Jurkat, Clone E6-1 (cell line): ENCODE measurements around the gene NTM.

ENCODE experiments used
- DNase-seq: peaks from one replicate; pipeline ENCODE4 v3.0.0-alpha.2; 2011; ENCODE audit warnings: low read depth, low spot score
- H3K4me3 ChIP-seq: 2 replicates; pipeline ENCODE4 v1.5.1; 2011; ENCODE audit warnings: mild to moderate bottlenecking, low read length, control low read depth, moderate library complexity

Gene NTM

DNA sequence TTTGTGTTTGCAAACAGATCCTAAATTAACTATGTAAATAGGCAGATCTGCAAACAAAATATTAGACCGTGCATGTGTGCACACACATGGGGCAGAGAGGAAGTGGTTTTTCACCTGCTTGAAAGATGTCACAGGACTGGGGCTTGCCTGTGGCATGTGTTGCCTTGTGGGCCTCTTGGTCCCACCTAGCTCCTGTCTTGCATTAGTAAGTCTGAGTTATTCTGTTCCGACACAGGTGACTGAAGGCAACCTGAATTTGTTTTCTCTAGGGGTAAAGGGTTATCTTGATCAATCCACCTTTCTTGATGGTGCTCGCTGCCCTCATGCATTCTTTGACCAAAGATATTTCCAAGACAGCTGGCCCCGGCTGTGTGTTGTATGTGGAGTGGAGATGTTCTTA lies 667.5 kb downstream of the NTM start:
- H3K4me3 ChIP-seq, result no peak overlapping the region
- DNase-seq, result peak; percentile 19

DNA sequence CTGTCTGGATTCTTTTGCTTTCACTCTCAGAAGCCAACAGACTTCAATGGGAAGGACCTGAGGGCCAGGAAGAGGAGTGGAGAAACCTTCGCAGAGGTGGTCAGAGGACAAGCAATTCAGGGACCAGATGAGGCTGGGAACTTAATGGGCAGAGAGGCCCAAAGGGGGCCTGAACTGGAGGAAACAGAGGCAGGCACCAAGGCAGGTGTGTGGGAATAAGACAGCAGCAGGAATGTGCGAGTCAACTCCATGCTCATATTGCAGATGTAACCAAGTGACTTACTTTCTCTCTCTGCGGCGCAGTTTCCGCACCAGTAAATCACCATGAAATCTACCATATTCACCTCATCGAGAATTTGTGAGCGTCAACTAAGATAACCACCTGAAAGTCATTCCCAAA lies 669.1 kb downstream of the NTM start:
- no peak overlapping the region for H3K4me3 ChIP-seq
- no peak for DNase-seq

DNA sequence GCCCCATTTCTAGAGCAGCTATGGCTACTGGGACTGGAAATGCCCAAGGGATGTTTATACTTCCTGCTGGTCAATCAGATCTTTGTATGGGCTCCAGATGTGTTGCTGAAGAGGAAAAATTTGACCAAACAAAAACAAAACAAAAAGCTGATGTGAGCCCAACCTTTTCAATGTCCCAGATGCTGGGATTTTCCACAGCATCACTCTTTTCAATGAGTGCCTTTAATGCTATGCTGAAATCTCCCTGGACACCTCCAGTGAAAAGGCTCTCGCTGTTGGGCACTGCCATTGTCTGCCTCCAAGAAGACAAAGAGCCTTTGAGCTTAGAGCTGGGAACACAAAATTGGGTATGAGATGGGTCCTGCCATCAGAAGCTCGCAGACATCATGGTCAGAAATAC lies 671.9 kb downstream of the NTM start:
- no peak for DNase-seq

DNA sequence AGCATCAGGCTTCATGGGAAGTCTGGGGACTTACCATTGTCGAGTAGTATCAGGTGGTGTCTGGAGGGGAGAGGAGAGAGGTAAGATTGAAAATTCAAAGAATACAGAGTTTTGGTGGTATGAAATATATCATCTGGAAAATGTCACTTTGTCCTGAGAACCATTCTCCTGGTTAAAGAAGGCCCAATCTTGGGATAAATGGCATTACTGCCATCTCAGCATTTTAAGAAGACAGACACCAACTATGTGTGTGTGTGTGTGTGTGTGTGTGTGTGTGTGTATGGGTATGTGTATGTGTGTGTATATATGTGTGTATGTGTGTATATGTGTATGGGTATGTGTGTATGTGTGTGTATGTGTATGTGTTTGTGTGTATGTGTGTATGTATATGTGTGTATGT lies 673.3 kb downstream of the NTM start:
- no peak for DNase-seq
- no peak overlapping the region for H3K4me3 ChIP-seq

More for the DNA sequence above, 671.9 kb downstream of the NTM start:
- no peak overlapping the region for H3K4me3 ChIP-seq

DNA sequence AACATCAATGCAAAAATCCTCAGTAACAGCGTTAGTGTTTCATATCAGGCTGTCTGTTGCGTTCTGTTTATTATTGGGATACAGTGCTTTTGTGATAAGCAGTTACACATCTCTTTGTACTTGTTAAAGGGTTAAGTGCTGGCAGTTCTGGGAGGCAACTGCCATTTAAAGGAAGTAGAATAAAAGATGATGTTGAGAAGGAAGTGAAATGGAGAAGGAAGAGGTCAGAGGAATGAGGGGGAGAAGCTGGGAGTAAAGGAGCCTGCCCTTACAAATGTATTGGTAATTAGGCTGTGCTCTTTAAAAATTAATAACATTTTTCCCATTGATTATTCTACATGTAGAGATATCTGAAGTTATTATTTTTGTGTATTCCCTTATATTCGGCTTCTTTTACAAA lies 674.7 kb downstream of the NTM start:
- no peak for DNase-seq
- H3K4me3 ChIP-seq, result no peak overlapping the region

DNA sequence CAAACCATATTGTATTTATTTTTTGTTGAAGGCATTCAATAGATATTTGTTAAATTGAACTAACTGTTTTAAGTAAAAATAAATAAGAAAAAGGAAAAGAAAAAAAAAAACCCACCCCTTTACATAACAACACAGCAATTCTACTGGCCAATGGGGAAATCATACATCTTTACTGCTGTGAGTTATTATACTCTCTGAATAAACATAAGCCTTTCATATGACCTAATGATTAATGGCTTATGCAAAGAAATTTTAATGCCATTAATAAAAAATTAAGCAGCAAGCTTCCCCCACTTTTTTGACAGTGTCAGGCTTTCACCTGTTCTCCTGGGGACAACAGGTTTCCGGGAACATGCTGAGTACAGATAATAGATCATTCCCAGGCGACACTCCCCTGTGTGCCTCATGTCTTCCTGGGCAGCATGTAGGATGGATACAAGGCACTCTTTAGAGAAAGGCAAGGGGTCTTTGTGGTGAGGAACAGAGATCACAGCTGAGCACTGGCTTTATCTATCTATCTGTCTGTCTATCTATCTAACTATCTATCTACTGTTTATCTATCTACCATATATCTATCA lies 676.0 kb downstream of the NTM start:
- no peak overlapping the region for H3K4me3 ChIP-seq
- DNase-seq, result no peak

DNA sequence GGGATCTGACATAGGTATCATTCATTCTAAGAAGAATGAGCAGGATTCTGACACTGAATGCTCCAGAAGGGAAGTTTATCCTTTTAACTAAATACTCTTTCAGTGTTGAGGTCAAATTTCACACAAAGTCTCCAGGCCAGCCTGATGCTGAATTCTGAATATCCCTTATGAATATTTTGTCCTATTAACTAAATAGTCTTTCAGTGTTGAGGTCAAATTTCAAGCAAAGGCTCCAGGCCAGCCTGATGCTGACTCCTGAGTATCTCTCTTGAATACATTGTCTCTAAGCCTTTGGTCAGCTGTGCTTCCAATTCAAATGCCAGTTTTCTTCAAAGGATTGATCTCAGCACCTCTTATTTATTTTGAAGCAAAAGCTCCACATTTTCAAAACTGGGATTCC lies 676.8 kb downstream of the NTM start:
- DNase-seq, result no peak
- H3K4me3 ChIP-seq, result no peak overlapping the region

DNA sequence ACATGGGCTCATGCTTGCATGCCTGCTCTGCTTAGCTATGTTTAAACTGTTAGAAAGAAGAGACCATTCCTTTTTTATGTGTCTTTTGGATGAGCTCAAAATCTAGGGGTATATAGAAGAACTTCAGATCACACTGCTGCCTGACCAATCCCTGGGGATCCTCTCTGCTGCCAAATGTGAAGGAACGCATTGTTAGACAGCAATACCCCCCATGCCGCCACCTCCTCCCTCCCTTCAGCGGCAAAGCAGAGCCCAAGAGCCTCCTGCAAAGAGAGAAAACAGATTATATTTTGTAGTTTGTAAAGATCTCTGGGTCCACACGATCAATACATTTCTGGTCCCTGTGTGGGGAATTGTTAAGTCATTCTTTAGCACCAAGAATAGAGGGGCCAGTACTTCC lies 677.6 kb downstream of the NTM start:
- no peak for DNase-seq
- H3K4me3 ChIP-seq, result no peak overlapping the region

DNA sequence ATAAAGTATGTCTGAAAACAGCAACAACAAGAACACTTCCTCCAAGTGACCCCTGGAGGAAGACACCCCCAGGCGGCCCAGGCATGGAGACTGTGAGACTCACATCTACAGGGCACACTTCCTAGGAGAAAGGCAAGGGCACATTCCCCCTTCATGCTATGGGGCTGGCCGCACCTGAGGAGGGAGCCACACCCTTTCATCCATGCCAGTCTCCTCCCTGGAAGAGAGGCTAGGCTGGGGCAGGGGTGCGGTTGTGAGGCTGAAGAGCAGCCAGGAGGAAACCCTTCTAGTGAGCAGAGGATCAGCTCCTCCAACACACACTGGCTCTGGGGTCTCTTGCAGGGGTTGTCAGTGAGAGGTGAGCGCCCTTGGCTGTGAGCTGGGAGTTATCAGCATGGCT lies 678.8 kb downstream of the NTM start:
- no peak for DNase-seq

DNA sequence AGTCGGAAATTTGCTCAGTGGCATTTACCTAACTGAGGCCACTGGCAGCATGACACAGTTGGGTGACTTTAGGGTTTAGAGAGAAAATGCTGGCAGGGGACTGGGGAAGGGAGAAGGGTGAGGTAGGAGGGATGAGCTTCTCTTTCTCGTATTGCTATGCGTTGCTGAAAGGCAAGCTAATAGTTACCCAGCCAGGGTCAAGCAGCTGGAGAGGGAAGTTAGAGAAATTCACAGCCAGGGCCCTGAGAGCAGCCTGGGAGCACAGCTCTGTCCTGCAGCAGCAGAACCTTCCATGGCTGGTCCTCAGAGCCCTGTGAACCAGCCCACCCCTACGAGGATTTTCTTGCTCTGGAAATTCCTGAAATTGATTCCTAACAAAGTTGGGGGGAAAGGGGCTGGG lies 679.6 kb downstream of the NTM start:
- no peak overlapping the region for H3K4me3 ChIP-seq
- DNase-seq, result no peak

More for the DNA sequence above, 678.8 kb downstream of the NTM start:
- H3K4me3 ChIP-seq, result no peak overlapping the region

DNA sequence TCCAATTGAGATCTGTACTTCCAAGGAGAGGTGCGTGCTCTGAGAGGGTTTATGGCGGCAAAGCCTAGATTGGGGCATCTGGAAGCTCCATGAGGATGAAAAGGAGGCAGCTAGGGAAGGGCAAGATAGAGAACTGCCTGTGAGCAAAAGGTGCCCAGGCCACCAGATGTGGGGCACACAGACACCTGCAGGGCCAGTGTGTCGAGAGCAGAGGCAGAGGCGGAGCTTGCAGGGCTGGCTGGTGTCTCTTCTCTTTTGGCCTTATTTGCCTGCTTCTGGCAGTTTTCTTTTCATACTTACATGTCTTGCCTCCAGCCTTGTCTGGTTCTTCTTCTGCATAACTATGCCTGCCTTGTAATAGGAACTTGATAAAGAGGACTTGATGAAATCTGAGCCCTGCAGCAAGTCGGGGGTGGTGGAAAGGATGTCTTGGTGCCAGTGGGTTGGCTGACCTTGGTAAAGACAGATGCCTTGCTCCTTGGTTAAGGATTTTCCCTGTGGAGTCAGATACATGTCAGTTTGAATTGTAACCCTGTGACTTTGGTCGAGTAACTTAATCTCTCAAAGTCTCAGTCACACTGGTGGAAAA lies 680.3 kb downstream of the NTM start:
- no peak for DNase-seq
- no peak overlapping the region for H3K4me3 ChIP-seq

DNA sequence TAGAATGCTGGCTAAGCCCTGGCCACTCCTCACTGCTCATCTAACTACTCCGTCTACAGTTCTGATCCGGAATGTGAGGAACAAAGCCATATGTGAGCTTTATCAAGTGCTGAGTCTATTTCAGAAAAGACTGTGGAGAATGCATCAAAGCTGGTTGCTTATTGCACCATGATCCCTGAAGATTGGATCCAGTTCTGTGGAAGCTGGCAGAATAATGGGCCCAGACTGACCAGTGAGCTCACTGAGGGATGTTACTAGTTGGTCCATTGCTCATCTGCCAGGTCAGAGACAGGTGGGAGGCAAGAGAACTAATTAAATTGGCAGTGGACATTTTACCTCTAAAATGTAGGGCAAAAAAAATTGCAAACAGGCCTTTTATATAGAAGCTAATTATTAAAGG lies 681.3 kb downstream of the NTM start:
- no peak for DNase-seq
- no peak overlapping the region for H3K4me3 ChIP-seq

DNA sequence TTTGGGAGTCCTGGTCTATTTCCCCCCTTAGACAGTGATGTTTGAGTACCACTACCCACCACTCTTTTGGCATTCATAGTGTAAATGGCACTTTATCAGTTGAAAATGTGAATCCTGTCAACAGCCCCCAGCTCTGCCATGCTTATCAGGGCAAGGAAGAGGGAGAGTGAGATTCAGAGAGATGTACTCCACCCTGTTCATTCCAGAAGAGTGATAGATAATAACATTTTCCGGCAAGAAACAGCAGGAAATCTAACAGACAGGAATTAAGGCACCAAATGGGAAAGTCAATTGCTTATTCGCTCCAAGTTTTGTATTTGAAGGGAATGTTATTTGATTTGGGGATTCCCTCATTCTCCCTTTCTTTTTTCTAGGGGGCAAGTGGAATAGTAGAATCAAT lies 681.9 kb downstream of the NTM start:
- DNase-seq, result no peak

DNA sequence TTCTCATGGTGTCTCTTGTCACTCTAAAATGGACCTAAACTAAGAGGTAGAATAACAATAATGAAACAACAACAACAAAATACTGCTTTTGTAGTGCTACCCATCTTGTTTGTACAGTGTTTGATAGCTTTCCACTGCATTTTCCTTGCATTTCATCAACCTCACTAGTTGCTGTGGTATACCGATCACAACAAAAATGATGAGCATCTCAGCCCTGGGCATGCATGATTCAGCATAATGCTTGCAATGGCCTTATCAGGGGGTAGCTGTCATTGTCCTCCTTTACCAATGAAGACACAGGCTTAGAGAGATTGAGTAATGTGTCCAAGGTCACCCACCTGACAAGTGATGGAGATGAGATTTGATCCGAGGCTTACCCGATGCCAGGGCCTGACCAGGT lies 682.5 kb downstream of the NTM start:
- DNase-seq, result no peak
- no peak overlapping the region for H3K4me3 ChIP-seq

More for the DNA sequence above, 681.9 kb downstream of the NTM start:
- H3K4me3 ChIP-seq, result no peak overlapping the region

DNA sequence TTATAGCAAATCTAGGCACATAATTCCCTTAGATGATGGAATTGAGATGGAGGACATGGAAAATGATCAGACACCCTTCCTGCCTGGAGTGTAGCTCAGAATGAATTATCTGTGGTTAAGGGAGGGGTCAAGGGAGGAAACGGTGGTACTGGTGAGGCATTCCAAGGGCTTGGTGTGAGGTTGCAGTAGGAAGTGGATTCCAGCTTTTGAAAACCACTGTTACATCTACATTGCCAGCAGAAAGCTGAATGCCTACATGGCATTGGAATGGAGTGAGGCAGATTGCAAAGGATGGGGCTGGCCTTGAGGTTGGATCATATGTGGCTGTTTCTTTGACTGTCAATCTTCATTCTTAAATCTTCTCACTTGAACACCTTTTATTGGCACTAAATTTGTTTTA lies 684.4 kb downstream of the NTM start:
- DNase-seq, result no peak
- H3K4me3 ChIP-seq, result no peak overlapping the region

DNA sequence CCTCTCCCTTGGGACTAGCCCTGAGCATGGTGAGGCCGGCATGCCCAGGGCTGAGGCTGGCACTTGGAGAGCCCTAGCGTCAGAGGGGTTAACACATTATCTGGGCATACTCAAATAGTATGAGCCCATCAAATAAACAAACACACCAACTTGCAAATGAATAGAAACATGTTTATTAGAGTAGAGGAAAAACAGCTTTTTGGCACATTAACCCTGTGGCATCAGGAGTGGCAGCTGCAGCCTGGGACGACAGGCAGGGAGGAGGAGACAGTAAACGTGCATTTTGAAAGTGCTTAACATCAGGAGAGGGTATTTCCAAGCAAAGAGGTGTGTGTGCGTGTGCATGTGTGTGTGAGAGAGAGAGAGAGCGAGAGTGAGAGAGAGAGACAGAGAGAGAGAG lies 684.9 kb downstream of the NTM start:
- DNase-seq, result no peak

DNA sequence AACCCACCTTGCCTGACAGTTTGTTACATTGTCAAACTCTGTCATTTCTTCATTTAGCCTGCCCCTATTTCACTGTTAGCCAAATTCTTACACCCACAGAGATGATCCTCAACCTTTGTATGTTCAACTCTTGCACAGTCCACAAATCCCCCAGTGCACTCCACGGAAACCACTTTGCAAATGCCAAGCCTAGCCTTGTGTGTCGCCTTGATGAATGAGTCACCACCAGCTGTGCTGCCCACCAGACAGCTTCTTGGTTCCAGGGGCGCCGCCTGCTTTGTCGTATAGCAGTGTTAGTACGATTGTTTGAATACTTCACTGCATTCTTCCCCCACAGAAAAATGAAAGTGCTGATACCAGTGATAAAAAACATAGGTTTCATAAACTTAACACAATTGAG lies 686.3 kb downstream of the NTM start:
- DNase-seq, result no peak
- H3K4me3 ChIP-seq, result no peak overlapping the region

More for the DNA sequence above, 684.9 kb downstream of the NTM start:
- H3K4me3 ChIP-seq, result no peak overlapping the region

DNA sequence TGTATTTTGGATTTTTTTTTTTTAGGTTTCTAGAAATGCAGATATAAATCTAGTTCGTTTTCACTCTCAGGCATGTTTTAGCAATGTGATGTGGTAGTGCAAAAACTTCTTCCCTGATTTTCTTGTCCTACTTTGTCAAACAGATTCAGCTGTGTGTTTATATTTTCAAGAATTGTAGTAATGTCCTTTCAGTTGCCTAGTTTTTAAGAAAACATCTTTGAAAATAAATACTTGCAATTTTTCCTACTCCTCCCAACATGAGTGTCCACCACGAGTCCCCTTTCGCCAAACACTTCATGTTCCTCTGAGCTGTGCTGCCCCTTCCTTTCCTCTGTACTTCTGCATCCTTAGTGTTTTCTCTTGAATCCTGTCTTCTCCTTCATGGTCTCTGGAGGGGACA lies 686.9 kb downstream of the NTM start:
- no peak overlapping the region for H3K4me3 ChIP-seq
- DNase-seq, result no peak

DNA sequence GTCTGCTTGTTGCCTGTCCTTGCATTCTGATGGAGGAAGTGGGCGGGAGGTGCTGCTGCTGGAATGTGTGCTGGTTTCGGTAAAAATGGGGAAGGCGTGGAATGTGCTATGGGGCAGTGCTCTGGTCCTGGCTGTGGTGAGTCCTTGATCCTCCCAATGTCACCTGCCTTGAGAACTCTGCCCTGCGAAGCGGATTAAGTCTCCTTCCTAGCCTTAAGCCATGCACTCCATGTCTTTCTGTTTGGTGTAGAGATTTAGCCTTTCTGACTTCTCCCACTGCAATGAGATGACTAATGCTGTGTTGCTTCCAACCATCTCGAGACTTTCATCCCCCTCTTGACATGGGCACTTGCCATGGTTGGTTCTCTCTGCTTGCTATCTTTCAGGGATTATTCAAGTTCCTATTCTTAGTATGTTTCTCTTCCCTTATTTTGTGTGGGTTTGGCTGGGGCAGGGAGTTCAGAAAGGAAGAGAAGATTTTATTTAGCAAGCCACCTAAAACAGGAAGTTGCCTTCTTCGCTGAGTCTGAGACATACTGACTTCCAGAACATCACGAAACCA lies 687.9 kb downstream of the NTM start:
- H3K4me3 ChIP-seq, result no peak overlapping the region
- no peak for DNase-seq

DNA sequence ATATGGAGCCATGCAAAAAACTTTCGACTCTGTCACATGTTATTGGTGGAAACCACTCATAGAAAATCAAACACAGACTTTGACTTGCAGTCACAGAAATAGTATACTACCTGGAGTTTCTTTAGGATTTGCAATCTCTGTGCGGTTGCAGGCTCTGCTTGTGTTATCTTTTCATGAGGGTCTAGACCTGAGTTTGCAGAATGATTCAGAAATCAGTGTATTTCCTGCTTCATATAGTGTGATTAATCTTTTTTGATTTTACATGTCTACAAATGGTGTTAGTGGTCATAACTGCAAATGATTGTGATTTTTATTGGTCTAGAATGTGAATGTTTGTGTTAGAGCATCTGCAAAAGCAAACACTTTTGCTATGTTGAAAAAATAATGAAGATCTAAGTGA lies 690.2 kb downstream of the NTM start:
- no peak for DNase-seq
- no peak overlapping the region for H3K4me3 ChIP-seq

DNA sequence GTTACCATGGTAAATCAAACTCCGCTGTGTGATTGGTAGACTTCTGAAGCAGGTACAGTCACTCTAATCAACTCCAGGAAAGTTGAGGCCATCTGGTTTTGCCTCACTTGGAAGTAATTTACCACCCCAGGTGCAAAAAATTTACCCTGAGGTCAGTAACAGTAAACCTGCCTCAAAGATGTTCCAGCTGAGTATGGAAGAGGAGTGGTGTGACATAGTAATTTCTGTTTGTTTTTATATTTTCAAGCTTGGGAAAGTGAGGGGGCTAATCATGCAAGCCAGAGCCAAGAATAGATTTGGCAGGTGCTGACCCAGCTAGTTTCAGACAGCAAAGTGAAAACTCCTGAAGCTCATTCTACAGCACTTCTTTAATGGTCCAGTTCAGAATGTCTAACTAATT lies 691.6 kb downstream of the NTM start:
- H3K4me3 ChIP-seq, result no peak overlapping the region
- DNase-seq, result no peak
